GM18907 (cell line): ENCODE measurements around the gene TBC1D22B.

Experiments used
- ATAC-seq: cut with Tn5 transposase; IDR thresholded peaks from one replicate; pipeline ENCODE4 v1.9.1; 2021; ENCODE audit warnings: mild to moderate bottlenecking, moderate library complexity; ENCODE audit not compliant: unreplicated experiment

TBC1D22B gene, protein sequence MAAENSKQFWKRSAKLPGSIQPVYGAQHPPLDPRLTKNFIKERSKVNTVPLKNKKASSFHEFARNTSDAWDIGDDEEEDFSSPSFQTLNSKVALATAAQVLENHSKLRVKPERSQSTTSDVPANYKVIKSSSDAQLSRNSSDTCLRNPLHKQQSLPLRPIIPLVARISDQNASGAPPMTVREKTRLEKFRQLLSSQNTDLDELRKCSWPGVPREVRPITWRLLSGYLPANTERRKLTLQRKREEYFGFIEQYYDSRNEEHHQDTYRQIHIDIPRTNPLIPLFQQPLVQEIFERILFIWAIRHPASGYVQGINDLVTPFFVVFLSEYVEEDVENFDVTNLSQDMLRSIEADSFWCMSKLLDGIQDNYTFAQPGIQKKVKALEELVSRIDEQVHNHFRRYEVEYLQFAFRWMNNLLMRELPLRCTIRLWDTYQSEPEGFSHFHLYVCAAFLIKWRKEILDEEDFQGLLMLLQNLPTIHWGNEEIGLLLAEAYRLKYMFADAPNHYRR

DNA sequence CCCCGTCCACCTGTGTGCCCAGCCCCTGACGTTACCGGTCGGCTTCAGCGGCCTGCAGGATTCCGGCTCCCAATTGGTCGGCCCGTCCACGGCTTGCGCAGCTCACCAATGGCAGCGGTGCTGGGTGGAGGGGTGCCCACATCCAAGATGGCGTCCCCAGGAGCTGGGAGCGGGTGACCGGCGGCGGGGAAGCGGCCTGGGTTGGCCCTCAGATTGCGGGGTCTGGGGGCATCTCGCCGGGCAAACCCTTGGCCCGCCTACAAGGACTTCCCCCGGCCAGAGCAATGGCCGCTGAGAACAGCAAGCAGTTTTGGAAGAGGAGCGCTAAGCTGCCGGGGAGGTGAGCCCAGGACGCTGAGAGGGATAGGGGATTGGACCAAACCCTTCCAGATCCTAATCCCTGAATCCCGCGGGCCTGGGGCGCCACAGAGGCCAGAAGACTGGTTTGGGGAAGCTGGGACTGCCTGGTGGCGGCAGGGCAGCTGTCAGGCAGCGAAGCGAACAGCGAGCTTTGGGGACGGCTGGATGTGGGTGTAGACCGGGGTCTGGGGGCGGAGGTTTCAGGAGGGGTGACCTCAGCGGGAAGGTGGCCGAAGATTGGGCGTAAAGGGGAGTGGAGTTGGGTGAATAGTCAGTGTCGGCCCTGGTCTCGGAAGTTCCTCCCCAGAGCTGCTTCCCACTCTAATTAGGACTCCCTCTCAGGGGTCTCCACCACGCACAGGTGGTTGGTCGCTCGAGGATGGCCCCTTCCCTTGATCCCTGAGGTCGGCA is at the start of gene TBC1D22B, which contains the start of gene TMEM217:
TSS of gene TBC1D22B (plus strand) at position 139 of the 771 bp plus-strand sequence. CDS start at position 285, 146 bp downstream.
TSS of gene TMEM217 (minus strand) at position 511 of the 771 bp plus-strand sequence. CDS start 39,114 bp downstream, outside the sequence.
- peak; percentile 92 for ATAC-seq

DNA sequence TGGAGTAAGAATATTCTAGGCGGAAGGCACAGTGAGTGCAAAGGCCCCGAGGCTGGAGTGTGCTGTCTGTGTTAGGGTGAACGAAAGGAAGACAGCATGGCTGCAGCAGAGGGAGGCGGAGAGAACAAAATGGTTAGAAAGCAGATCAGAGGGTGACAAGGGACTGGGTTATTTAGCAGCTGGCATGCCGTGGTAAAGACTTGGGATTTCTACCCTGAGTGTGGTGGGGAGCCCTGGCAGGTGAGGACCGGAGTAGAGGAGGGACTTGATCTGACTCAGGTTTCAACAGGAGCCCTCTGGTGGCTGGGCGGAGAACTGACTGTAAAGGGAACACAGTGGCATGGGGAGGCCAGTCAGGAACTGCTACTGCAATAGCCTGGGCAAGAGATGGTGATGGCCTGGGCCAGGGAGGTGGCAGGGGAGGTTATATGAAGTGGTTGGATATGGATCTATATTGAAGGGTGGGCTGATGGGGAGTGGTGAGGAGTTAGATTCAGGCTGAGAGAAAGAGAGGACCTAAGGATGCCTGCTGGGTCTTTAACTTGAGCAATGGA is 49.6 kb upstream of the TBC1D22B start:
- ATAC-seq: no peak

DNA sequence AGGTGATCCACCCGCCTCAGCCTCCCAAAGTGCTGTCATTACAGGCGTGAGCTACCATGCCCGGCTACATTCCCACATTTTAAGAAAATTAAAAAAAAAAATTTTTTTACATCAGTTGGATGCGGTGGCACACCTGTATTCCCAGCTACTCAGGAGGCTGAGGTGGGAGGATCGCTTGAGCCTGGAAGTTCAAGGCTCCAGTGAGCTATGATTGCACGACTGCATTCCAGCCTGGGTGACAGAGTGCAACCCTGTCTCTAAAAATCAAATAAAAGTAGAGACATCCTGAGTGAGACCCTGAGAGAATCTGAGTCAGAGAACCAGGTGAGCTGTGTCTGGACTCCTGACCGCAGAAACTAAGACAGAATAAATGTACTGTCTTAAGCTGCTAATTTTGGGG is 48.8 kb upstream of the TBC1D22B start:
- ATAC-seq: no peak

DNA sequence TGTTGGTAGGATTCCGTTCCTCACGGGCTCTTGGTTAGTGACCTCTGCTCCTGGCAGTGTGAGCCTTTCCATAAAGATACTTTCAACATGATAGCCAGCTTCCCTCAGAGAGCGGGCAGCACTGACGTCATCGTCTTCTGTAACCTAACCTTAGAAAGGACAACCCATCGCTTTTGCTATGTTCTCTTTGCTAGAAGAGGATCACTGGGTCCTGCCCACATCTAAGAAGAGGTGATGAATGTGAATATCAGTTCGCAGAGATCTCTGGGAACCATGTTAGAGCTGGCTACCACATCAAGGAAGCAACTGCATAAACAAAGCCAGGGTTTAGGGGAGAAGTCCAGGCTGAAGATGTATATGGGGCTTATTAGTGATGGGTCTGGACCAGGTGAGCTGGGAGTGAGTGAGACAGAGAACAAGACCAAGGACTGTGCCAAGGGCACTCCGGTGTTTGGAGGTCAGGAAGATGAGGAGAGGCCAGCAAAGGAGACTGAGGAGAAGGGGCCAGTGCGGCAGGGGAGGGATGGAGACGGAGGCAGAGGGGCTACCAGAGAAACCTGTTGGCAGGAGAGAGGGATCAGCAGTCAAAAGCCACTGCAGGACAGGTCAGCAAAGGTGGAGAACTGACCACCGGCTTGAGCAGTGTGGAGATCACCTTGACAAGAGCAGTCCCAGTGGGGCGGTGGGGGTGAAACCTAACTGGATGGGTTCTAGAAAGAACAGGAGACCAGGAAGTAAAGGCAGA is 47.9 kb upstream of the TBC1D22B start:
- no peak for ATAC-seq

DNA sequence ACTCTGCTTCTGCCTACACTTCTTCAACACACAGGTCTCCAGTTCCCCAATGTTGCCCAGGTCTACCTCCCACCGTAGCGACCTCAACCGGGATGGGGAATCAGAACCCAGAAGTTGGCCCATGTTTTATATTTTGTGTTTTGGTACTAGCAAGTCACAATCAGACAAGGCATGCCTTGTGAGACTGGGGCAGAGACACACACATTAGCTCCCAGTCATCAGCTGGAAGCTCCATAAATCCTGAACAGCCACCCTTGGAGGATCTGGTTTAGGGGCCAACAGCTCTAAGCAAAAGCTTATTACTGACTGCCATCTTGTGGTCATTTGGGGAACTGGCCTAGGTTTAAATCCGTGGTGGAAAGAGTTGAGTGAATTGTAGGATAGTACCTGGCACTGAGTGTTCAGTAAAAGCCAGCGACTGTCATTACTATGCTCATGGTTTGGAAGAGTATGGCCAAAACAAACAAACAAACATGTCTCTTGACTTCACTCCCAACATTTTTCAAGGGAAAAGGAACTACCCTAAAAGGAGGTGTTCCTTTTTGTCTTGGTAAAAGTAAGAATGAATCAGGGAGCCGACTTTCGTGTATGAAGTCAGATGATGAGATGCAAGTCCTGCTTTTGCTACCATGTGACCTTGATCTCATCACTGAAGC is 47.1 kb upstream of the TBC1D22B start:
- no peak for ATAC-seq

DNA sequence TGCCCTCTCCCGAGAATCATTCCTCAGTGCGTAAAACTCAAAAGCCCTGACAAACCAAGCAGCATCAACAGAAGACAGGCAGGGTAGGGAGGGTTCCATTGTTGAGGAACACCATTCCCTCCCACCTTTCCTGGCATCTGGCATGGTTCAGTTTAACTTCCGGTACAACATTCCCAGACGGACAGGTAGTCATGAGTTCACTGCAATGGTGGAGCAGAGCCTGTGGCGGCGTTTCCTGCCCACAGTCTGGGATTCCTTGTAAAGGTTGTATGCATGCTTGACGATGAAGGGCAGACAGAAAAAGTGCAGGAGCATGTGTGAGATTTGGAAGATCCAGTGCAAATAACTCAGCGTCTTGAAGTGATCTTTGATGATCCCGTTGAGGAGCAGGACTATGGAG is 45.3 kb upstream of the TBC1D22B start:
- no peak for ATAC-seq

DNA sequence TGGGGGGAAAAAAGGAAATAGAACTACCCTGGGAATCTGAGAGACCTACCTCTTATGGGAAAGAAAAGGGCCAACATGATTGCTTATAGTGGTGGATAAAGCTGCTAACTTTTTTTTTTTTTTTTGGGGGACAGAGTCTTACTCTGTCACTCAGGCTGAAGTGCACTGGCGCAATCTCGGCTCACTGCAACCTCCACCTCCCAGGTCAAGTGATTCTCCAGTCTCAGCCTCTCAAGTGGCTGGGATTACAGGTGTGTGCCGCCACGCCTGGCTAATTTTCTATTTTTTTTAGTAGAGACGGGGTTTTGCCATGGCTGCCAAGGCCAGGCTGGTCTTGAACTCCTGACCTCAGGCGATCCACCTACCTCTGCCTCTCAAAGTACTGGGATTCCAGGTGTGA is 39.5 kb upstream of the TBC1D22B start:
- ATAC-seq: no peak

DNA sequence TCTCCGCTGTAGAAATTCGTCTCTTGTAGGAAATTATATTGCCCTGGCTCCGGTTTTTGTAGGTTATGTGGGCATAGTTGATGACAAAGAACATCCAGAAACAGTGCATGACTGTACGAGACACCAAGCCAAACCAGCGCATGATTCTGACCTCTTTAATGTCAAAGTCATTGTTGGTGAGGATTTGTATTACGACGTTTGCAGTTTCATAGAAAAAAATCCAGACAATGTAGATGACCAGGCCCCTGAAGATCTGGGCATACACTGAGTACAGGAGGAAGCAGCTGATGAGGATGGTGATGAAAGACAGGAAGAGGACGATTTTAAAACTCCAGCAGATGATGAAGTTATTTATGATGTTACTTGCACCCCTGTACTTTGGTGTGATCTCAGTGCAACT is 39.1 kb upstream of the TBC1D22B start:
- ATAC-seq: no peak

DNA sequence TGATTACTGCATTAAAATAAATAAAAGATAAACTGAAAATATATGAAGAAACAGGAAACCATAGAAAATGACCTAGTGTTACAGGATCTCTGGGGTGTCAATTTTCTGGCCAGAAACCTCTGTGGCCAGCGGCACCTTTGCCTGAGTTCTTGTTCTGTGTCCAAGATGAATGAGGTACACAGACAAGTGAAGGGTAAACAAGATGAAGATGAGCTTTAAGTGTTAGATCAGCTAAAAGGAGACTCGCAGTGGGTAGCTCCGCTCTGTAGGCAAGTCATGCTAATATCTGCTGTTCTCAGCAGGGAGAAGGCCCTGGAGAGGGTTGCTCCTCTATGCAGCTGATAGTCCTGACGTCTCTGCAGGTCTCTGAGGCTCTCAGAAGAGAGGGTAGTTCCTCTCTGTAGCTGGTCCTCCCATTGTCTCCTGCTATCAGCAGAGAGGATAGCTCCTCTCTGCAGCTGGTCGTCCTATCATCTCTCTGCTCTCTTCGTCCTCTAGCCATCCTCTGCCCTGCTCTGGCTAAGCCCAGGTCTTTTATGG is 35.9 kb upstream of the TBC1D22B start:
- ATAC-seq: peak; percentile 4

DNA sequence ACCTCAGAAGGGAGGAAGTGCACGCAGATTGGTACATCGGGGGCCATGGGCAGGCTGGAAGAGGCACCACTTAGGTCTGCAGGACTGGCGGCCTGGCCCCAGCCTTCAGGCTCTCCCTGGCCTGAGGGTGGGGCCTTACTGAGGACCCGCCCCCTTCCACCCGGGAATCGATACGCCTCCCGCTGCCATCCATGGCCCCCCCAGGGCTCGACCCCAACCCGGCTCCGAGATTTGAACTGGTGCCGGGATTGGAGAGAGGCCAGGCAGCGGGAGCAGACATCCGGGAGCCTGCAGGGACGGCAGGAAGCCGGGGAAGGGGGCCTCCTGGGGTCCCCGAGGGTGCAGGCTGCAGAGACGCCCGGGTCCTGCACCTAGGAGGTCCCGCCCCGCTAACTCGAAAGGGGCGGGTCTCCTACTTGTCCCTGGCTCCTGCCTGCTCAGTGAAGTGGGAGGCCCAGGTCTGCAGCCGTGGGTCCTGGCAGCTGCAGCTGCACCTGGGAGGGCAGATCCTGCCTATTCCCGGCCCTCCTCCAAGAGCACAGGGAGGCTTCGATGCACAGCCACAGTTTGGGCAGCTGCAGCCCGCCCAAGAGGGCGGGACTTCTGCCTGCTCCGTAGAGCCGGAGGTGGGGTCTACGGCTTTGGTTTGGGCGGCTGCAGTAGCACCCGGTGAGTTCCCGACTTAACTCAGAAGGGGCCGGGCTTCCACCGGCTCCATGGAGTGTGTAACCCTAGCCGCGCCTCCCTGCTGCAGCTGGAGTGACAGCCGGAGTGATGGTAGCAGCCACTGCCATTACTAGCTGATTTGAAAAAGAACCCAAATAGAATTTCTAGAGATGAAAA is 35.2 kb upstream of the TBC1D22B start:
- peak; percentile 95 for ATAC-seq

DNA sequence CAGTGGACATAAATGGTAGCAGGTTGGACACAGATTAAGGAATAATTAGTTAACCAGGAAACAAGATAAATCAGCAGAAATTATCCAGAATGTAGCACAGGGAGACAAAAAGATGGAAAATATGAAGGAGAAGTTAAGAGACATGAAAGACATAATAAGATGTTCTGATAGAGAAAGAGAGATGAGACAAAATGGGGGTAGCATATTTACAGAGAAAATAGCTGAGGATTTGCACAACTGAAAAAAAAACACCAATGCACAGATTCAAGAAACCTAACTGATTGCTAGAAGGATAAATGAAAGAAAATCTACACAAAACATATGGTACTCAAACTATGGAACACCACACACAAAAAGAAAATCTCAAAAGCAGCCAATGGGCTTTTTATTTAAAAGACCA is 34.6 kb upstream of the TBC1D22B start:
- no peak for ATAC-seq

DNA sequence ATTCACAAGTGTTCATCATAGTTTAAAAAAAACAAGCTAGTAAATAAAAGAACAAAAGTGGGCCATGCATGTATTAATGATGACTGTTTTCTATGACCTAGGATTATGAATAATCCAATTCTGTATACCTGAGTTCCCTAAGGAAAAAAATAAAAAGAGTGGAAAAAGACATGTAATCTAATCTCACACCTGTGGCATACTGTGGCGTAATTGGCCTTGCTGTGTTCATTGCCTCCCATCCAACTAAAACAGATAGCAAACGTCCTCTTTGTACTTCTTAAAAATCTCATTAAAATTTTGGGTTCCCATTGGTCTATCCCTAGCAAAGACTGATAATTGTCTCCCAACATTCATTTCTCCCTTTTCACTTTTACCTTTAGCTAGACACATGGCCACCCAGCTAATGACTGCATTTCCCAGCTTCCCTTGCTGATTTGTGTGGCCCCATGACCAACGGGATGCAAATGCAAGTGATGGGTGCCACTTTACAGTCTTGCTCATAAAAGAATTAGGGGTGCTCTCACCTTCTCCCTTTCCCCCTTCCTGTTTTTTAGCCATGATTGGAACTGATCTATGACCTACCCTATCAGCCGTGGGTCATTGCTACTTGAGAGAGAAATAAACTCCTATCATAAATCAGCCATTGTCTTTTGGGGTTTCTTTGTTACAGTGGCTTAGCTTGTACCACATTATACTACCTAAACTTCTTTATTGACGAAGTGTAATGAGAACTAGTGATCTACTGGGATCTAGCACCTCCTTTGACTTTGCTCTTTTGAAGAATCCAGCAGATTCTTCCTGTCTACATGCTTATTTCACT is 32.0 kb upstream of the TBC1D22B start:
- no peak for ATAC-seq

DNA sequence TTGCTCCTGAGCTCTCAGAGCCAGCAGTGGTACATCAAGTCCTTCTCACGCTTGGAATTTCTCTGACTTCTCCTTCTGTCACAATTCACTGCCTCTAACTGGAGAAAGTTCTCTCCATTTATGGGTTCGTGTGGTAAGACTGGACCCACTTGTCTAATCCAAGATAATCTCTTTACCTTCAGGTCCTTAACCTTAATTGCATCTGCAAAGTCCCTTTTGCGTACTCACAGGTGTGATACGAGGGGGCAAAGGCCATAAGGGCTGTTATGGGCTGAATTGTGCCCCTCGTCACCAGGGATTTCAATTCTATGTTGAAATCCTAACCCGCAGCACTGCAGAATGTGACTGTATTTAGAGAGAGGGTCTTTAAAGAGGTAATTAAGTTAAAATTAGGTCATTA is 27.5 kb upstream of the TBC1D22B start:
- ATAC-seq: no peak

DNA sequence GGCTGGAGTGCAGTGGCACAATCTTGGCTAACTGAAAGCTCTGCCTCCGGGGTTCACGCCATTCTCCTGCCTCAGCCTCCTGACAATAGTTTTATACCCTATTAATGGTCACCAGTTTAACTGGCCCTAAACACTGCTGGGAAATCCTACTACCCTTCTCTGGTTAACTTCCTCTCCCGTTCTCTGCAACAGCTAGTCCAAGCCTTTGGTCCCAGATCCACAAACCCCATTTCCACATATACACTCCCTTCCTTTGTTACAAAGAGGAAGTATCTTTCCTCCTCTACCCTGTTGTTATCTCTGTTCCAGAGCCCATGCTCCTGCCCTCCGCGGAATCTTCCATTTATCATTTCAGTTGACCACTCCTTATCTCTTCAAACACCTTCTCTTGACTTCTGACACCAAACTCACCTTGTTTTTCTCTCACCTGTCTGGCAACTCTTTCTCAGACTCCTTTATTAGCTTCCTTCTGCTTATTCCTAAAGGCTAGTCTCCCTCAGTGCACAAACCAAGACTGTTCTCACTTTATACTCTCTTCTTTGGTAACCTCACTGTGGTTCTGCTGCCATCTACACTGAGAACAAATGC is 25.0 kb upstream of the TBC1D22B start:
- no peak for ATAC-seq

DNA sequence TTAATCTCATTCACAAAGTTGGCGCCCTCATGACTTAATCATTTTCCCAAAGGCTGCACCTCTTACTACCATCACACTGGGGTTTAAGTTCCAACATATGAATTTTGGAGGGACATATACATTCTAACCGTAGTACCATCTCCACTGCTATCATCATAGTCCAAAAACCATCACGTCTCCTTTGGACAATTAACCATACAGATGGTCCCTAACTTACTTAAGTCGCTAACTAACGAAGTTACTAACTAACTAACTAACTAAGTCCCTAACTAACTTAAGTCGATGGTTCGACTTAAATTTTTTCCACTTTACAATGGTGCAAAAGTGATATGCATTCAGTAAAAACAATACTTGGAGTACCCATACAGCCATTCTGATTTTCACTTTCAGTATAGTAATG is 24.0 kb upstream of the TBC1D22B start:
- no peak for ATAC-seq

DNA sequence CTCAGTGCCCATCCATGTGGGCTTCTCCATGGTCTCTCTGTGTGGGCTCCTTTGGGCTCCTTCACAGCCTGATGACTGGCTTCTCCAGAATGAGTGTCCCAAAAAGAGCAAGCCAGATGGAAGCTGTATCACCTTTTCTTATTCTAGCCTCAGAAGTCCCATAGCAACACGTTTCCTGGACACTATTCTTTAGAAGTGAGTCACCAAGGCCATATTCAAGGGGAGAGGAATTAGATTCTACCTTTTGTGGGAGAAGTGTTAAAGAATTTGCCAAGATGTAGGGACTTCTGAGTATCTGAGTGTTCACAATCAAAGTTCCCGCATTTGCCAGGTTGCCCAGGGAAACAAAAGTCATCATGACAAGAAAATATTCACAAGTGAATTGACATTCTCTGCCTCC is 20.7 kb upstream of the TBC1D22B start:
- ATAC-seq: no peak

DNA sequence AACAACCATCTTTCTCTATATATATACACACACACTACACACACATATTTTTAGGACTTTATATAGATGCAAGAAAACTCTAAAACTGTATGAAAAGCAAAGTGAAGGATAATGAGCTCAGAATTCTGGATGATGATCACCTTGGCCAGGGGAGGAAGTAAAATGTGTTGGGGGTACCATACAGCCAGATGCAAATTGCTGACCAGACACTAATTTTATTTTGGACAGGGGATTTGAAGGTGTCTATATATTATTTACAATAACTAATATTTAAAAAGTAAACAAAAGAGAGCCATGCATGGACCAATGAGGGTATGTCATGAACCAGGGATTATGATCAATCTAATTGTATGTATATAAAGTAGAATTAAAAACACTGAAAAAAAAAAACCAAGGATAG is 19.8 kb upstream of the TBC1D22B start:
- ATAC-seq: no peak

DNA sequence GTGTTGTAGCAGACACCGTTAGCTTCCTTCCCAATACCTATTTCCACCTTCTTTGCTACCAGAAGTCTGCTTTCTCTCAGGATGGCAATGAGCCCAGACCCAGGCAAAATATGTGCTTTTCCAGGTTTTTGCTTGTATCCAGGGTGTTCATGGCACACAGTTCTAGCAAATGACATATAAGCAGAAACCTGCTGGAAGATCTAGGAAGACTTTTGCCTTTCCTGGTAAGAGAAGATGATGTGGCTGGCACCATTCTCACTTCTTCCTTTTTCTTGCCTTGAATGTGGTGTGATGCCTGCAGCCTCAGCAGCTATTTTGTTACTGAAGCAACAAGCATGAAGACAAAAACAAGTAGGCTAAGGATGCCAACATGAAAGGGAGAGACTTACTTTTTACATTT is 19.2 kb upstream of the TBC1D22B start:
- ATAC-seq: no peak
